ENCODE measurements around the gene ZIC1. TPM values are rescaled to one million over a fixed set of nuclear protein-coding genes. Genes with fewer than 3 reads are reported as not detected.
A peak's percentile ranks its signal among the peaks of the same experiment; 100 is the strongest.

Gene ZIC1
- total RNA-seq, 1 experiment from 2014 or later, result 3.5 TPM

DNA sequence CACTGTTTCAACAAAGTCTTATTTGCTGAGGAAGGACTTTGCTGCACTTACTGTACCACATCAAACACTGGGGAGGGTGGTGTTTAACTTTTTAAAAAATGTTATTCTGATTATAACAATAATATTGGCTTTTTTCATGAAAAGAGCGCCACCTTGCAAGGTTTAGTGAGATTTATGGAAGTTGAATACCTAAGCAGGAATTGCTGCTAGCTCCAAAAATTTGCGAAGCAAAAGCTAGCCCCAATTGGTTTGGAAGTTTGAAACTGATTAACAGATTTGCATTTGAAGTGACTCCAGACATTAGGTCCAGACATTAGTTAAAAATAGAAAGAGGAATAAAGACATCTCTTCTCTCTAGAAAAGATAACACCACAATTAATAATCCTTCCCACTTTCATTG lies 6.7 kb downstream of the ZIC1 start:
- DNase-seq, result no peak
- H3K4me3 ChIP-seq (ENCODE audit: insufficient read depth, low read depth, low read length), result no peak overlapping the region
- peaks cover 97% of the 10 kb centered on the region for H3K27me3 ChIP-seq (ENCODE audit: control insufficient read depth, insufficient read depth, low read length)

DNA sequence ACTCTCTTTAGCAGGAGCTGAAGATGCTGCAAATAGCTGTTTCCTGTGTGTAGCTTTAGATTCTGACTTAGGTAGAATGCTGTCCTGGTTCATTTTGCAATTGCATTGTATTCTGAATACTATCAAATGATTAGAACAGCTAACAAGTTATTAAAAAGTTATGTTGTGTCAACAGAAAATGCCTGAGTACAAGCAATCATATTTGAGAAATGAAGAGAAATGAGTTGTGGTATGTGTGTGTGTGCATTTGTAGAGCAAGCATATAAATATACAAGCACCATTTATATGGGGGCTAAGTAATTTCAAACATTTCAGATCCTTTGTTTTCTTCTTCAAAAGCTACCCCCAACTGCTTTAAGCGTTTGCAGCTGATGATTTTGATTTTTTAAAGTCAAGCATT lies 7.8 kb downstream of the ZIC1 start:
- no peak overlapping the region for H3K4me3 ChIP-seq (ENCODE audit: insufficient read depth, low read depth, low read length)
- H3K27me3 ChIP-seq (ENCODE audit: control insufficient read depth, insufficient read depth, low read length), result peaks cover 97% of the 10 kb centered on the region
- no peak for DNase-seq
- H3K36me3 ChIP-seq (replicated peaks; ENCODE audit: control insufficient read depth, insufficient read depth, low read length), result no peaks in the 10 kb centered on the region

More for the DNA sequence above, 6.7 kb downstream of the ZIC1 start:
- no peaks in the 10 kb centered on the region for H3K36me3 ChIP-seq (replicated peaks; ENCODE audit: control insufficient read depth, insufficient read depth, low read length)

GRCh38 chr3:147417551-147418295 lies 8.6 kb downstream of the ZIC1 start:
- peaks cover 97% of the 10 kb centered on the region for H3K27me3 ChIP-seq (ENCODE audit: control insufficient read depth, insufficient read depth, low read length)
- H3K4me3 ChIP-seq (ENCODE audit: insufficient read depth, low read depth, low read length), result no peak overlapping the region
- no peaks in the 10 kb centered on the region for H3K36me3 ChIP-seq (replicated peaks; ENCODE audit: control insufficient read depth, insufficient read depth, low read length)
- DNase-seq, result no peak

DNA sequence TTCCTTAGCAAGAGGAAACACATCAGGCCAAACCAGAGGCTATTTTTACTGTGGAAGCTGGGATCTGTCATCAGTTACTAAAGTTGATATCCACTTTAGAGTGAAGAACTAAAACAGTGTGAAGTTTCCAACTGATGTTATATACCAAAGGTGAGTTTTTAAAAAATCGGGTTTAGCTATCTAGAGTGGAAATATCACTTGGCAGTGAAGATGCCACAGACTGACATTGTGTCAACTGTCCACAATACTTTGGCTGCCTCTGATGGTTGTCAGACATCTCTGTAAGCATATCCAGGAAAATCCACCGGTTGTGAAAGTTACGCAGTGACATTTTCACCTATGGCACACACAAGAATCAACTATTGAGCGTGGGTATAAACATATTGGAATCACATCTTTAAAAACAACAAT lies 9.2 kb downstream of the ZIC1 start:
- H3K36me3 ChIP-seq (replicated peaks; ENCODE audit: control insufficient read depth, insufficient read depth, low read length), result no peaks in the 10 kb centered on the region
- no peak for DNase-seq
- peaks cover 97% of the 10 kb centered on the region for H3K27me3 ChIP-seq (ENCODE audit: control insufficient read depth, insufficient read depth, low read length)
- H3K4me3 ChIP-seq (ENCODE audit: insufficient read depth, low read depth, low read length), result no peak overlapping the region

- DNase-seq, result peak; percentile 95
- peak overlapping the region; percentile 41 for H3K4me3 ChIP-seq (ENCODE audit: insufficient read depth, low read depth, low read length)
- no peaks in the 10 kb centered on the region for H3K36me3 ChIP-seq (replicated peaks; ENCODE audit: control insufficient read depth, insufficient read depth, low read length)
- H3K27me3 ChIP-seq (ENCODE audit: control insufficient read depth, insufficient read depth, low read length), result peaks cover 99% of the 10 kb centered on the region
Observed at GRCh38 chr3:147418808-147419701, 9.9 kb downstream of the ZIC1 start.

DNA sequence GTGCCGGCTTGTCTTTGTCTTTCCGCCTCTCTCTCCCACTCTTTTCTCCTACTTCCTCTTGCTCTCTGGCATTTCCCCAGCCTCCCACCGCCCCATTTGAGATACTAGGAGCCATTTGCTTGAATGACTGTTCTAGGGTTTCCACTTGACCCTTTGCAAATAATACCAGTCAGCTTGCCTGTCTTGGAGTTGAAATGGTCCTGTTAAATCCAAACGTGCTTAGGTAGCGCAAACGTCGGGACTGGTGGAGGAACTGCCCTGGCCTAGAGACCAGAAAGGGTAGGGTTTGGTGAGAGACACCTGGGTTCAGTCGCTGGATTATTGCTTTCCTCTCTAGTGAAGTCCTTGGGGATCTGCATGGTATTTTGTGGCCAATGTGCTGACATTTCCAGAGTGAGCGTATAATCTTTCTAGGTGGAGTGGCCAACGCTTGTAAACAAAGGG lies 10.6 kb downstream of the ZIC1 start:
- DNase-seq, result no peak
- peak overlapping the region; percentile 41; the same call in 1 of the 2 replicates for H3K4me3 ChIP-seq (ENCODE audit: insufficient read depth, low read depth, low read length)
- no peaks in the 10 kb centered on the region for H3K36me3 ChIP-seq (replicated peaks; ENCODE audit: control insufficient read depth, insufficient read depth, low read length)
- peaks cover 99% of the 10 kb centered on the region for H3K27me3 ChIP-seq (ENCODE audit: control insufficient read depth, insufficient read depth, low read length)

DNA sequence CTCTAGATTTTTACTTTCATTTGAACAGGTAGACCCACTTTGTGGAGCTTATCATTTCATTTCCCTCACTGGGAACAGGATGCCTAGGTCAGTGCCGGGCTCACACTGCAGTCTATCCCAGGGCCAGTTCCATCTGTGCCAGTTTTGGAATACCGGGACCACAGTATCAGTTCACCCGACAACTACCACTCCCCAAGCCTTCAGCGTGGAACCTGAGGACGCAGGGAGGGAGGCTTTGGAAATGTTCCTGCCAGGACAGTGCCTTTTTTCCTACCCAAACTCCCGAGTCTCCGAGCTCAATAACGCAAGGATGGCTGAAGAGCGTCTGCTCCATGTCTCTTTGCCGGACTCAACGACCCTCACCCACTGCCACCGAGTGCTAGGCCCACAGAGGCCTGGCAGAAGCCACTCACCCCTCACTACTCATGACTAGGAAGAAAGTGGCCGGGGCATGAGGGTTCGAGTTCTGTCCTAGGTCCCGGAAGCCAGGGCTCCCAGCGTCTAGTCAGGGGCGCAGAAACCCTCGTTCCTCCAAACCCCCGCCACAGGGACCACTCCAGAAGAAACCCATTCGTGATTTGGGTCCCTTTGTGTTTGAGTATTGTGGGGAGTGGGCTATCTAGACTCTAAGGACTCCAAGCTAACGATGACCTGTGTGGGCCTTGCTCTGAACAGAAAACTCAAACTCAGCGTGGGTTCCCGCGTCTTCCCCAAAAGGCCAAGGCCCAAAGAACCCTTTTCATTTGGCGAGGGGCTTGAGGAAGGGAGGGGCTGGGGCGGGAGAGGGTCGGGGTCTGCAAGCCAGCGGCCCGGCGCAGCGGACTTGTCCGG lies 11.4 kb downstream of the ZIC1 start:
- H3K4me3 ChIP-seq (ENCODE audit: insufficient read depth, low read depth, low read length), result no peak overlapping the region; the same call in 1 of the 2 replicates

DNA sequence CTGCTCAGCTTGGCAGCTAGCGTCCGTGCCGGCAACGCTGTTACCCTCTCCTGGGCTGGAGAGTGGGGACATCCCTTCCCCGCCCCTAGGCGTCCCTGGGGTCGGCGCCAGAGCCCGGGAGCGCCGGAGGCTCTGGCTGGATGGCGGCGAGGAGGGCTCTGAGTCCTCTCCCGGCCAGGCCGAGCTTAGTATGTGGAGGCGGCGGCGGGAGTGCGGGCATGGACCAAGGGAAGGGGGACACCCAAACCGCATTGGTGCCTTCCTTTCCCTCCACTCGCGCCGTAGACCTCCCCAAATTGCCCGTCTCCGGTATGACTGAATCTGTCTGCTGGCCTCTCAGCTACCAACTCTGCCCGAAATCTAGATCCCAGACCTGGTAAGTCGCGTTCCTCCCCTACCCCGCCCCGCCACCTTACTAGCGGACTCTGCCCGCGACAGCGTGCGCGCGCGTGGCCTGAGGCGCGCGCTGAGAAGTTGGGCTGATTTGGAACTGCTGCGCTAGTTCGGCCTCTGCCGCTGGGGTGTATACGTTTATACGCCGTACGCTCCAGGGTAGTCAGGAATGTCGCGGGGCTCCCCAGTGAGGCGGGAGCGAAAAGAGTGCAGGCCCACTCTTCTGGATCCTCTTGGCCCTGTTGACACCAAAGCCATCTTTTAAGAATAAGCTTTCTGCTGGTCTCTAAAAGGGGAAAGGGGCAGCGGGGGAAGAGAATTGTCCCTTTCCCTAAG lies 12.2 kb downstream of the ZIC1 start:
- H3K36me3 ChIP-seq (replicated peaks; ENCODE audit: control insufficient read depth, insufficient read depth, low read length), result no peaks in the 10 kb centered on the region
- peaks cover 99% of the 10 kb centered on the region for H3K27me3 ChIP-seq (ENCODE audit: control insufficient read depth, insufficient read depth, low read length)
- DNase-seq, result peak; percentile 84
- peak overlapping the region; percentile 33 for H3K4me3 ChIP-seq (ENCODE audit: insufficient read depth, low read depth, low read length)

More for the DNA sequence above, 11.4 kb downstream of the ZIC1 start:
- peak; percentile 36 for DNase-seq
- H3K36me3 ChIP-seq (replicated peaks; ENCODE audit: control insufficient read depth, insufficient read depth, low read length), result no peaks in the 10 kb centered on the region
- H3K27me3 ChIP-seq (ENCODE audit: control insufficient read depth, insufficient read depth, low read length), result peaks cover 99% of the 10 kb centered on the region

GRCh38 chr3:147422196-147422595 lies 13.0 kb downstream of the ZIC1 start:
- Histone ChIP-seq H3K27me3 (ENCODE audit: control insufficient read depth, insufficient read depth, low read length) (peaks cover 93% of the 10 kb centered on the region), H3K36me3 (replicated peaks; ENCODE audit: control insufficient read depth, insufficient read depth, low read length) (no peaks in the 10 kb centered on the region), H3K4me3 (ENCODE audit: insufficient read depth, low read depth, low read length) (no peak overlapping the region)
- DNase-seq, result no peak

DNA sequence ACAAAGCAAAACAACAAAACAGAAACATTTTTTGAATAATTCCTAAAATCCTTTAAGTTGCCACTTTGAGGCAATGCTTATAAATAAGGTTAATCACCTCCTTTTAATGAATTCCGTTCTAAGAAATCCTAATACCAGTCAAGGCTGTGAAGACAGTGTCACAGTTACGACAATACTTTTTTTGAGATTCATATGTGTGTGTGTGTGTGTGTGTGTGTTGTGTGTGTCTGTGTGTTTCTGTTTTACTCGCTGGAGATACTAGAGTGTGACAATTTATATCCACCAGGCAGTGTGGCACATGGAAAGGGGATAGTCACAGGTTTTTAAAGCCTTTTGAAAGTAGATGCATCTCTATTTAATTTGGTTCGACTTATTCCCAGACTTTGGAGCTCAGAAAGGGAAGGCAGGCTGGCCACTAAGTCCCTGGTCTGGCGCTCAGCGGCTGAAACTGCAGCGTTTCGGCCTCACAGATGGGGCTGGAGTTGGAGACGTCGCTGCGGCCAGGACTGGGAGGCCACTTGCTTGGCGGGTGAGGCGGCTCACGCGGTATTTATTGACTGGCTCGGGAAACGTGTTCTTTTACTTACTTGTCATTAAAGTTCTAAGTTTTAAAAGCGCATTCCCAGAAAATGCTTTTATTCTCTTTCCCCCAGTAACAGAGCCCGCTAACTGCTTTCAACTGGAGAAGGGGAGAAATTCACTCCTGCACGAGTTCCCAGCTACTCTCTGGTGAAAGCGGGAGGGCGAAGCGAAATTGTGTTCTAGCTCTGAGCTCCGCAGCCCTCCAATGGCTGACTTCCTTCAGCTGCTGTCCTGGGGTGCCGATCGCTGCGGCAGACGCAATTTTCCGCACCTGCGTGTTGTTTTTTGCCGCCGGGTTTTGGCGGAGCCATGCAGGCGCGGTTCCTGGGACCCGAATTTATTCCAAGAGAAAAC lies 13.7 kb downstream of the ZIC1 start:
- peak overlapping the region; percentile 4; the same call in 1 of the 2 replicates for H3K4me3 ChIP-seq (ENCODE audit: insufficient read depth, low read depth, low read length)
- H3K36me3 ChIP-seq (replicated peaks; ENCODE audit: control insufficient read depth, insufficient read depth, low read length), result no peaks in the 10 kb centered on the region
- peaks cover 86% of the 10 kb centered on the region for H3K27me3 ChIP-seq (ENCODE audit: control insufficient read depth, insufficient read depth, low read length)
- DNase-seq, result peak; percentile 81

DNA sequence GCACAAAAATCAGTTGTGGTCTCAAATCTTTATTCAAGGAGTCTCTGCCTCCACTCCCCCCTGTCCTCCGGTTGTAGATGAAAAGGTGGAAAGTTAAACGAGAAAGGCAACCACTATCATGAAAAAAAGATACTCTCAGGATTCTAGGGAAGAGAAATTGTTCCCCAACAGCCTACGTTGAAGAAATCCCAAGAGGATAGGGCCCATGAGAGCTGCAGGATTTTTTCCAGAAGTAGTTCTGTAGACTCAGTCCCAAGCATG lies 14.3 kb downstream of the ZIC1 start:
- no peak for DNase-seq
- Histone ChIP-seq H3K36me3 (replicated peaks; ENCODE audit: control insufficient read depth, insufficient read depth, low read length) (no peaks in the 10 kb centered on the region), H3K27me3 (ENCODE audit: control insufficient read depth, insufficient read depth, low read length) (peaks cover 80% of the 10 kb centered on the region), H3K4me3 (ENCODE audit: insufficient read depth, low read depth, low read length) (peak overlapping the region; percentile 4; the same call in 1 of the 2 replicates)

- DNase-seq, result peak; percentile 64
- H3K27me3 ChIP-seq (ENCODE audit: control insufficient read depth, insufficient read depth, low read length), result peaks cover 75% of the 10 kb centered on the region
- peak overlapping the region; percentile 28 for H3K4me3 ChIP-seq (ENCODE audit: insufficient read depth, low read depth, low read length)
- no peaks in the 10 kb centered on the region for H3K36me3 ChIP-seq (replicated peaks; ENCODE audit: control insufficient read depth, insufficient read depth, low read length)
Observed at GRCh38 chr3:147423798-147424580, 14.8 kb downstream of the ZIC1 start.

Data from H7 (cell line).